ENCODE data around the gene ATG5. TPM values are rescaled to one million over a fixed set of nuclear protein-coding genes. Genes with fewer than 3 reads are reported as not detected.

Gene ATG5
- total RNA-seq, 2 donors from 2014 or later: 21.1 to 26.5 TPM

DNA sequence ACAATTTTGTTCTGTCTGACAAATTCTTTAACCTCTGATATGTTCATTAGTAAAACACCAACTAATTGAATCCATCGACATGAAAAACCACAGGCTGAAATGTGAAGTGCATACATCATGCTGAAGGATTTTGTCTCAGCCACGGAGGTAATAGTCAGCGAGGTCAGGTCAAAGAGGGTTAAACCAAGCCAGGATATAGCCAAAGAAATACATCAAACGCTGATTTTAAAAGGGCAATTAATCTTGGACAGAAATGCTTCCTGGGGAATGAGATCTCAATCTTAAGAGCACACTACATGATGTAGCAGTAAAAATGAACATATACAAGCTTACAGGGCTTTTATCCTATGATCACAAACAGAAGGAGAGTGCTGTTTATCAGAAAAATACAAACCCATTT is 132.7 kb downstream of the ATG5 start:
- intact Hi-C loops (cut with DNase I): no loop called here
- DNase-seq (no peak), ATAC-seq (no peak)
- 57 to 70% methylated on average over 4 of the region's 4 CpGs for WGBS, 2 donors
- Histone ChIP-seq H3K27ac (no peak overlapping the region), H3K36me3 (replicated peaks in 1 of 2; ENCODE audit: insufficient read depth in 1 of 2, low read depth in 2 of 2) (peaks cover 0 to 2% of the 10 kb centered on the region in 2 donors), H3K27me3 (no peaks in the 10 kb centered on the region), H3K4me1 (no peaks in the 10 kb centered on the region), H3K9me3 (no peaks in the 10 kb centered on the region), H3K4me3 (no peak overlapping the region)
- TF ChIP-seq, protein P1, sequence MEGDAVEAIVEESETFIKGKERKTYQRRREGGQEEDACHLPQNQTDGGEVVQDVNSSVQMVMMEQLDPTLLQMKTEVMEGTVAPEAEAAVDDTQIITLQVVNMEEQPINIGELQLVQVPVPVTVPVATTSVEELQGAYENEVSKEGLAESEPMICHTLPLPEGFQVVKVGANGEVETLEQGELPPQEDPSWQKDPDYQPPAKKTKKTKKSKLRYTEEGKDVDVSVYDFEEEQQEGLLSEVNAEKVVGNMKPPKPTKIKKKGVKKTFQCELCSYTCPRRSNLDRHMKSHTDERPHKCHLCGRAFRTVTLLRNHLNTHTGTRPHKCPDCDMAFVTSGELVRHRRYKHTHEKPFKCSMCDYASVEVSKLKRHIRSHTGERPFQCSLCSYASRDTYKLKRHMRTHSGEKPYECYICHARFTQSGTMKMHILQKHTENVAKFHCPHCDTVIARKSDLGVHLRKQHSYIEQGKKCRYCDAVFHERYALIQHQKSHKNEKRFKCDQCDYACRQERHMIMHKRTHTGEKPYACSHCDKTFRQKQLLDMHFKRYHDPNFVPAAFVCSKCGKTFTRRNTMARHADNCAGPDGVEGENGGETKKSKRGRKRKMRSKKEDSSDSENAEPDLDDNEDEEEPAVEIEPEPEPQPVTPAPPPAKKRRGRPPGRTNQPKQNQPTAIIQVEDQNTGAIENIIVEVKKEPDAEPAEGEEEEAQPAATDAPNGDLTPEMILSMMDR (IDR thresholded peaks at IDR 0.05): no peak
- TF ChIP-seq POLR2A (IDR thresholded peaks at IDR 0.05): no peak

GRCh38 chr6:106188104-106188794 is 137.3 kb downstream of the ATG5 start:
- no peak for DNase-seq
- Histone ChIP-seq H3K27ac (no peak overlapping the region), H3K36me3 (replicated peaks in 1 of 2; ENCODE audit: insufficient read depth in 1 of 2, low read depth in 2 of 2) (no peaks in the 10 kb centered on the region), H3K27me3 (no peaks in the 10 kb centered on the region), H3K9me3 (no peaks in the 10 kb centered on the region), H3K4me1 (no peaks in the 10 kb centered on the region), H3K4me3 (no peak overlapping the region)
- WGBS, 2 donors: 89 to 97% methylated on average over 1 of the region's 1 CpG
- ATAC-seq: no peak
- intact Hi-C loops (cut with DNase I): no loop called here
- no peak for TF ChIP-seq POLR2A (IDR thresholded peaks at IDR 0.05)
- TF ChIP-seq, protein P1 (IDR thresholded peaks at IDR 0.05): no peak

DNA sequence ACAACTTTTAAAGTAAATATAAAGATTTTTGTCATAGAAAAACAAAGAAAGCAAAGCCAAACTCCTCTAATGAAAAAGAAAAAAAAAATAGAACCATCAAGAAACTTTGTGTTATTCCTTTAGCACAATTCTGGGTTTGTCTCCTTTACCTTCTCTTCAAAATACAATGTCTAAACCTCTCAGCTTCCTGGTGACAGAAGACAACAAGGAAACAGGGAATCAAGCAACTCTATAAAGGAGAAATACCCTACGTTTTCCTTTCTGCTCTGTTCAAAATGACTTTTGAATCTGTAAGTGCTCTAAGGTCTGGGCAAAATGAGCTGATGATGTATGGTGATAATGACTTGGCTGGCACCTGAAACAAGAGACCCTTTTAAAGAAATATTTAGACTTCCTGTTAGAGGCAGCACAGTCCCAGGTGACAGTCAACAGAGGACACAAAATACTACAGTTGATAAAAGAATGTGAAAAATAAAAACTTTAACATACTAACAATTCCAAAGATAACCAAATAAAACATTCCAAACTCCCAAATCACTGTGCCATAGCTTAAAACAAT is 138.1 kb downstream of the ATG5 start:
- no peaks in the 10 kb centered on the region for H3K4me1 ChIP-seq
- 54 to 59% methylated on average over 1 of the region's 1 CpG for WGBS, 2 donors
- TF ChIP-seq, protein P1 (IDR thresholded peaks at IDR 0.05): no peak
- no peak for TF ChIP-seq POLR2A (IDR thresholded peaks at IDR 0.05)
- intact Hi-C loops (cut with DNase I): no loop called here
- no peaks in the 10 kb centered on the region for H3K27me3 ChIP-seq
- H3K36me3 ChIP-seq (replicated peaks in 1 of 2; ENCODE audit: insufficient read depth in 1 of 2, low read depth in 2 of 2): no peaks in the 10 kb centered on the region
- no peak for DNase-seq
- H3K9me3 ChIP-seq: no peaks in the 10 kb centered on the region
- H3K27ac ChIP-seq: no peak overlapping the region
- ATAC-seq: no peak
- H3K4me3 ChIP-seq: no peak overlapping the region

DNA sequence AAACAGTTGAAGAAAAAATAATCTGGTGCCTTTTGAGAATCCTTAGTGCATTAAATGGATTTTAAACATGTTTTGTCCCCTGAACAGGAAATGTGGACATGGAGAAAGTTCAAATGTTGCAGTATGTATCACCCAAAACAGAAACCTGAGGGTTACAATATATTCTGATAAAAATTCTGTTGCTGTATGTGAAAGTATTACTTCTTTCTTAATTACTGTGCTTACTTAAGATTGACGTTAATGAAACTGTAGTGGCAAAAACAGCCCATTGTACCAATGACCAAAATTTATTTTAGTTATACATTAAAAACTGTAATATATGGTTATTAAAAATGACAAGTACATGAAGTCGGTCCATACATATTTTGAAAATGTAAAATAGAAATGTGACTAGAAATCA is 138.8 kb downstream of the ATG5 start:
- intact Hi-C loops (cut with DNase I): no loop called here
- H3K4me1 ChIP-seq: no peaks in the 10 kb centered on the region
- 87 to 95% methylated on average over 2 of the region's 2 CpGs for WGBS, 2 donors

More for the DNA sequence above, 138.8 kb downstream of the ATG5 start:
- Histone ChIP-seq H3K36me3 (replicated peaks in 1 of 2; ENCODE audit: insufficient read depth in 1 of 2, low read depth in 2 of 2) (no peaks in the 10 kb centered on the region), H3K9me3 (no peaks in the 10 kb centered on the region), H3K27ac (no peak overlapping the region), H3K4me3 (no peak overlapping the region), H3K27me3 (no peaks in the 10 kb centered on the region)
- ATAC-seq (no peak), DNase-seq (no peak)
- no peak for TF ChIP-seq POLR2A (IDR thresholded peaks at IDR 0.05)
- TF ChIP-seq, protein P1 (IDR thresholded peaks at IDR 0.05): no peak
